CD4-positive, CD25-positive, alpha-beta regulatory T cell (primary cell): ENCODE measurements around the gene DIP2C. TPM values are rescaled to one million over a fixed set of nuclear protein-coding genes. Genes with fewer than 3 reads are reported as not detected.

Experiments
- ATAC-seq, 2 donors: fragments of 150-1000 bp; cut with Tn5 transposase; one replicate each; pipeline ENCODE4 v1.10.0; 2021; ENCODE audit warnings: low read depth in 2 of 2, moderate number of reproducible peaks in 2 of 2, moderate library complexity in 1 of 2
- DNase-seq, 3 donors: peaks; one replicate each; pipeline versions ENCODE4 v3.0.0 to v3.0.0-alpha.2; 2012 to 2022; ENCODE audit warnings: mixed read lengths in 1 of 3
- H3K27ac ChIP-seq: one replicate; pipeline ENCODE4 v1.7.0; 2013; ENCODE audit warnings: mild to moderate bottlenecking, low read length; ENCODE audit not compliant: insufficient read depth, poor library complexity, severe bottlenecking
- H3K27me3 ChIP-seq: one replicate; pipeline ENCODE4 v1.7.0; 2013; ENCODE audit warnings: low read length; ENCODE audit not compliant: control insufficient read depth, insufficient read depth
- H3K36me3 ChIP-seq: one replicate; pipeline ENCODE4 v1.7.0; 2013; ENCODE audit warnings: mild to moderate bottlenecking, low read length, moderate library complexity; ENCODE audit not compliant: control insufficient read depth, insufficient read depth
- H3K4me1 ChIP-seq: 2 replicates; pipeline ENCODE4 v1.7.0; 2013; ENCODE audit warnings: mild to moderate bottlenecking, low read length; ENCODE audit not compliant: insufficient read depth, control insufficient read depth, poor library complexity, severe bottlenecking
- H3K4me3 ChIP-seq: one replicate; pipeline ENCODE4 v1.7.0; 2013; ENCODE audit warnings: low read depth, mild to moderate bottlenecking, low read length, moderate library complexity
- H3K9me3 ChIP-seq, 2 experiments: 1 replicate in 1 of 2; 2 replicates in 1 of 2; pipeline ENCODE4 v1.7.0; 2013; ENCODE audit warnings: low read length in 2 of 2, mild to moderate bottlenecking in 1 of 2, moderate library complexity in 1 of 2; ENCODE audit not compliant: control insufficient read depth in 2 of 2
- H3K27ac Mint-ChIP-seq, 3 donors: one replicate each; pipeline ENCODE4 v1.8.0; 2020 to 2022; ENCODE audit warnings: mild to moderate bottlenecking in 3 of 3, mixed read lengths in 3 of 3, moderate library complexity in 2 of 3
- H3K27me3 Mint-ChIP-seq: one replicate; pipeline ENCODE4 v1.8.0; 2022; ENCODE audit warnings: mild to moderate bottlenecking, mixed read lengths
- H3K36me3 Mint-ChIP-seq: one replicate; pipeline ENCODE4 v1.8.0; 2020; ENCODE audit warnings: mixed read lengths
- H3K4me1 Mint-ChIP-seq, 4 donors: one replicate each; pipeline ENCODE4 v1.8.0; 2020 to 2022; ENCODE audit warnings: mixed read lengths in 4 of 4, mild to moderate bottlenecking in 1 of 4
- H3K4me3 Mint-ChIP-seq, 4 donors: one replicate each; pipeline ENCODE4 v1.8.0; 2020 to 2022; ENCODE audit warnings: mild to moderate bottlenecking in 4 of 4, mixed read lengths in 4 of 4, moderate library complexity in 3 of 4
- H3K9me3 Mint-ChIP-seq, 7 donors: one replicate each; pipeline ENCODE4 v1.8.0; 2020 to 2022; ENCODE audit warnings: mixed read lengths in 7 of 7, mild to moderate bottlenecking in 3 of 7, moderate library complexity in 2 of 7
- polyA plus RNA-seq, 4 donors: library from polyadenylated mRNA; unstranded; fragments of 300-500 nt; fragmentation: Illumina TruSeq; gene quantifications; one replicate each; pipeline ENCODE4 v1.2.3, GENCODE V29; 2021
- total RNA-seq: library from RNA; stranded (reverse); gene quantifications from one replicate; pipeline ENCODE4 v1.2.3, GENCODE V29; 2022

Gene DIP2C
- total and polyA plus RNA-seq, 5 donors from 2014 or later: 0.47 to 4.1 (median 0.54) TPM

- Histone ChIP-seq H3K4me3 (no peak overlapping the region), H3K27me3 (no peaks in the 10 kb centered on the region), H3K4me1 (no peaks in the 10 kb centered on the region), H3K9me3 (no peaks in the 10 kb centered on the region), H3K27ac (no peak overlapping the region), H3K36me3 (no peaks in the 10 kb centered on the region)
- Mint-ChIP-seq H3K27me3 (no peaks in the 10 kb centered on the region), H3K36me3 (peaks cover 17% of the 10 kb centered on the region), H3K4me1 (no peaks in the 10 kb centered on the region), H3K9me3 (no peaks in the 10 kb centered on the region), H3K4me3 (no peak overlapping the region), H3K27ac (no peak overlapping the region)
- ATAC-seq: no peak
- DNase-seq: no peak
These were observed 273.4 kb downstream of the DIP2C start for GRCh38 chr10:416091-416515.

DNA sequence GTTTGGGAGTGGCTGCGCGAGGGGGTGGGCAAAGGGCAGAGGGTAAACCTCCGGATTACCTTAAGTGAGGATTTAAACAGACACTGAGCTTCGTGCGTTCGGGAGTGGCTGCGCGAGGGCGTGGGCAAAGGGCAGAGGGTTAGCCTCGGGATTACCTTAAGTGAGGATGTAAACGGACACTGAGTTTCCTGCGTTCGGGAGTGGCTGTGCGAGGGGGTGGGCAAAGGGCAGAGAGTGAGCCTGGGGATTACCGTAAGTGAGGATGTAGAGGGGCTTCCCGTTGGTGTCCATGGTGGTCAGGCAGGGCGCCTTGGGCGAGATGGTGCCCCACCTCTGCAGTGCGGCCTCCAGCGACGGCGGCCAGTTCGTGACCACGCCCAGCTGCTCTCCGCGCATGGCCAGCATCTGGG is 275.8 kb downstream of the DIP2C start:
- Histone ChIP-seq H3K27me3 (no peaks in the 10 kb centered on the region), H3K9me3 (no peaks in the 10 kb centered on the region), H3K4me3 (no peak overlapping the region), H3K36me3 (no peaks in the 10 kb centered on the region), H3K4me1 (no peaks in the 10 kb centered on the region), H3K27ac (no peak overlapping the region)
- Mint-ChIP-seq H3K36me3 (peaks cover 15% of the 10 kb centered on the region), H3K4me3 (no peak overlapping the region), H3K9me3 (no peaks in the 10 kb centered on the region), H3K27me3 (no peaks in the 10 kb centered on the region), H3K27ac (no peak overlapping the region), H3K4me1 (no peaks in the 10 kb centered on the region)
- DNase-seq (no peak), ATAC-seq (no peak)

- DNase-seq (no peak), ATAC-seq (no peak)
- no peak overlapping the region for H3K27ac Mint-ChIP-seq
- no peaks in the 10 kb centered on the region for H3K36me3 ChIP-seq
- no peaks in the 10 kb centered on the region for H3K9me3 ChIP-seq
- no peaks in the 10 kb centered on the region for H3K27me3 Mint-ChIP-seq
- no peaks in the 10 kb centered on the region for H3K9me3 Mint-ChIP-seq
- H3K36me3 Mint-ChIP-seq: peaks cover 18% of the 10 kb centered on the region
- no peaks in the 10 kb centered on the region for H3K4me1 ChIP-seq
- no peaks in the 10 kb centered on the region for H3K4me1 Mint-ChIP-seq
- H3K4me3 Mint-ChIP-seq: no peak overlapping the region
- no peaks in the 10 kb centered on the region for H3K27me3 ChIP-seq
- H3K4me3 ChIP-seq: no peak overlapping the region
- H3K27ac ChIP-seq: no peak overlapping the region
These were observed 277.4 kb downstream of the DIP2C start for GRCh38 chr10:412109-412508.

DNA sequence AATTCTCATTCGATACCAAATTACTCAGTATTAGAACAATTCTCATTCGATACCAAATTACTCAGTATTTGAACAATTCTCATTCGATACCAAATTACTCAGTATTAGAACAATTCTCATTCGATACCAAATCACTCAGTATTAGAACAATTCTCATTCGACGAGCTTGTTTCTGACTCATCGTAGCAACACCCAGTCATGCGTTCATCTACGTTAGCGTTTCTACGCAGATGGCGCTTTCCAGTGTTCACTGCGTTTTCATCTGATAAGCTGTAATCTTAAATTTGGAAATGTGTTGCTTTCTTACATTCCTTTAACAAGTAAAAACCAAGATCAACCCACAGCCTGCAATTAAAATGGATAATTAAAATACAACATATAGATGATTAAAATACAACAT is 277.9 kb downstream of the DIP2C start:
- ATAC-seq: no peak
- H3K4me3 Mint-ChIP-seq: no peak overlapping the region
- H3K27ac Mint-ChIP-seq: no peak overlapping the region
- Histone ChIP-seq H3K27me3 (no peaks in the 10 kb centered on the region), H3K9me3 (no peaks in the 10 kb centered on the region), H3K4me3 (no peak overlapping the region), H3K4me1 (no peaks in the 10 kb centered on the region), H3K27ac (no peak overlapping the region), H3K36me3 (no peaks in the 10 kb centered on the region)
- peaks cover 18% of the 10 kb centered on the region for H3K36me3 Mint-ChIP-seq
- no peaks in the 10 kb centered on the region for H3K9me3 Mint-ChIP-seq
- H3K27me3 Mint-ChIP-seq: no peaks in the 10 kb centered on the region
- no peak for DNase-seq
- no peaks in the 10 kb centered on the region for H3K4me1 Mint-ChIP-seq

- no peak overlapping the region for H3K4me3 Mint-ChIP-seq
- no peaks in the 10 kb centered on the region for H3K9me3 Mint-ChIP-seq
- H3K4me3 ChIP-seq: no peak overlapping the region
- H3K27me3 ChIP-seq: no peaks in the 10 kb centered on the region
- H3K9me3 ChIP-seq: no peaks in the 10 kb centered on the region
- ATAC-seq (no peak), DNase-seq (no peak)
- H3K27ac Mint-ChIP-seq: no peak overlapping the region
- no peaks in the 10 kb centered on the region for H3K36me3 ChIP-seq
- no peaks in the 10 kb centered on the region for H3K27me3 Mint-ChIP-seq
- H3K4me1 Mint-ChIP-seq: peaks cover 0 to 2% (median 0%) of the 10 kb centered on the region in 4 donors
- no peaks in the 10 kb centered on the region for H3K4me1 ChIP-seq
- H3K27ac ChIP-seq: no peak overlapping the region
- H3K36me3 Mint-ChIP-seq: peaks cover 16% of the 10 kb centered on the region
These were observed 279.9 kb downstream of the DIP2C start for GRCh38 chr10:409408-410040.

DNA sequence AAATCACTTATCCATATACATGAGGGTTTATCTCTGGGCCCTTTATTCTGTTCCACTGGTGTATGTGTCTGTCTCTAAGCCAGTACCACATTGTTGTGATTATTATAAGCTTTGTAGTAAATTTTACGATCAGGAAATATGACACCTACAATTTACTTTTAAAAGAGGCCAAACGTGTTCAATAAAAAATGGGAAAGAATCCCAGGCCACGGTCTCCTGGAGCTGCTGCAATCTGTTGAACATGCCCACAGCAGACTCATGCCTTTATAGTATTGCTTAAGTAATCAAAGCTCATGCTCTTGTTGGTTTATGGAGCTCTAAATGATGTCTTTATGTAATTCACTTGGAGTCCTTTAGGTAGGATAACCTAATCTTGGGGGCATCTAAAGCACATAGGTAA is 281.2 kb downstream of the DIP2C start:
- H3K4me3 Mint-ChIP-seq: no peak overlapping the region
- H3K27me3 Mint-ChIP-seq: no peaks in the 10 kb centered on the region
- peaks cover 12% of the 10 kb centered on the region for H3K36me3 Mint-ChIP-seq

GRCh38 chr10:406976-407375 is 282.5 kb downstream of the DIP2C start:
- Histone ChIP-seq H3K4me3 (no peak overlapping the region), H3K27ac (no peak overlapping the region), H3K4me1 (no peaks in the 10 kb centered on the region), H3K27me3 (no peaks in the 10 kb centered on the region), H3K36me3 (no peaks in the 10 kb centered on the region), H3K9me3 (no peaks in the 10 kb centered on the region)
- Mint-ChIP-seq H3K36me3 (peaks cover 12% of the 10 kb centered on the region), H3K4me3 (no peak overlapping the region), H3K27me3 (no peaks in the 10 kb centered on the region), H3K27ac (no peak overlapping the region), H3K4me1 (peaks cover 0 to 2% (median 0%) of the 10 kb centered on the region in 4 donors), H3K9me3 (no peaks in the 10 kb centered on the region)
- no peak for DNase-seq
- ATAC-seq: no peak

More for the DNA sequence above, 281.2 kb downstream of the DIP2C start:
- Histone ChIP-seq H3K9me3 (no peaks in the 10 kb centered on the region), H3K36me3 (no peaks in the 10 kb centered on the region), H3K27ac (no peak overlapping the region), H3K27me3 (no peaks in the 10 kb centered on the region), H3K4me1 (no peaks in the 10 kb centered on the region), H3K4me3 (no peak overlapping the region)
- DNase-seq (no peak), ATAC-seq (no peak)
- no peaks in the 10 kb centered on the region for H3K9me3 Mint-ChIP-seq
- peaks cover 0 to 2% (median 0%) of the 10 kb centered on the region in 4 donors for H3K4me1 Mint-ChIP-seq
- H3K27ac Mint-ChIP-seq: no peak overlapping the region

DNA sequence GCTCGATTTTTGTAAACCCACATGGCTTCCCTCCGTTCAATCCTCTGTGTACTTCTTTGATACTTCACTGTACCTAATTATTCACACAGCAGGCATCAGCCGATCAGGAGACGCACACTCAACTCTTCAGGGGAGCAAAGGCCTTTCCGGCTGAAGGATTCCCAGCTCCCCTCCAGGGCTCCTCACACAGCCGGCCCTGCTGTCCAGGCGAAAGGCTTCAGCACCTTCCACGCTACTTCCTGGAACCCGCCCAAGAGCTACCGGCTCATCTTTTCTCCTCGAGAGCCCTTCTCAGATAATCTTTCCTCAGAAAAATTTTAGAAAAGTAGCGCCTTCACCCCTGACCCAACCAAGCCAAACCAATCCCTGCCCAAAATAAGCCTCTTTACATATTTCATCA is 283.8 kb downstream of the DIP2C start:
- Histone ChIP-seq H3K9me3 (no peaks in the 10 kb centered on the region), H3K27ac (no peak overlapping the region), H3K36me3 (no peaks in the 10 kb centered on the region), H3K4me3 (no peak overlapping the region), H3K27me3 (no peaks in the 10 kb centered on the region), H3K4me1 (no peaks in the 10 kb centered on the region)
- Mint-ChIP-seq H3K36me3 (peaks cover 12% of the 10 kb centered on the region), H3K4me1 (peaks cover 0 to 2% (median 0%) of the 10 kb centered on the region in 4 donors), H3K27me3 (no peaks in the 10 kb centered on the region), H3K27ac (no peak overlapping the region), H3K9me3 (no peaks in the 10 kb centered on the region), H3K4me3 (no peak overlapping the region)
- DNase-seq (no peak), ATAC-seq (no peak)
